Right atrium auricular region (tissue), 2 donors: ENCODE data around the gene TFDP2. TPM values are rescaled to one million over a fixed set of nuclear protein-coding genes. Genes with fewer than 3 reads are reported as not detected.

Experiments
- DNase-seq: peaks from one replicate; pipeline ENCODE4 v3.0.0-alpha.2; 2019; ENCODE audit warnings: low spot score
- H3K27ac ChIP-seq, 2 donors: fragments of 200-600 bp; sonication (generic); 1 replicate in 1 of 2; 2 replicates in 1 of 2; pipeline ENCODE4 v1.5.1; 2016 to 2019
- H3K27me3 ChIP-seq, 2 donors: fragments of 200-600 bp; sonication (generic); one replicate each; pipeline versions ENCODE4 v1.5.1 to v1.6.0; 2017 to 2019
- H3K36me3 ChIP-seq: fragments of 200-600 bp; sonication (generic); one replicate; pipeline ENCODE4 v1.5.1; 2016
- H3K4me1 ChIP-seq, 2 donors: fragments of 200-600 bp; sonication (generic); one replicate each; pipeline versions ENCODE4 v1.5.1 to v1.6.0; 2017 to 2019
- H3K4me3 ChIP-seq, 2 donors: fragments of 200-600 bp; sonication (generic); 1 replicate in 1 of 2; 2 replicates in 1 of 2; pipeline ENCODE4 v1.5.1; 2017 to 2019; ENCODE audit warnings: mild to moderate bottlenecking in 1 of 2, moderate library complexity in 1 of 2
- H3K9me3 ChIP-seq, 2 donors: fragments of 200-600 bp; sonication (generic); one replicate each; pipeline ENCODE4 v1.5.1; 2019
- CTCF ChIP-seq, 2 donors: fragments of 200-600 bp; sonication (generic); IDR thresholded peaks; one replicate each; pipeline ENCODE4 v1.5.1; 2019; ENCODE audit warnings: antibody characterized with exemption in 2 of 2
- total RNA-seq, 2 donors: library from RNA; depleted of rRNA; stranded (reverse); fragments of >200 nt; gene quantifications; one replicate each; pipeline ENCODE4 v1.1.0, GENCODE V29; 2016

Gene TFDP2
- total RNA-seq, 2 donors from 2014 or later: 30.2 to 59.3 TPM

DNA sequence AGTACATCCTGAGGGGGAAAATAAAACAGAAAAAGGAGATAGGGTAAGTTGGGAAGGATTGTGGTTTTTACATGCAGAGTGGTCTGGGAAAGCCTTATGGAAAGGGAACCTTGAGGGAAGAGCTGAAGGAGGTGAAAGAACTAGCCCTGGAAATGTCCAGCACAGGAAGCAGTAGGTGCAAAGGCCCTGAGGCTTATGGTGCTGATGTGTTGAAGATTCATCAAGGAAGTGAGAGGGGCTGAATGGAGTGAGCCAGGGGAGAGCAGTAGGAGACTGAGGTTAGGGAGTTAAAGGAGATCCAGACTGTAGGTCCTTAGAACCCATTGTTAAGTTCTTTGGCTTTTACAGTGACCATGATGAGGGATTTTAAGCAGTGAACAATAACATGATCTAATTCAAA lies 239.9 kb downstream of the TFDP2 start:
- Histone ChIP-seq H3K27ac (no peak overlapping the region), H3K4me3 (no peak overlapping the region), H3K9me3 (no peaks in the 10 kb centered on the region), H3K27me3 (no peaks in the 10 kb centered on the region), H3K36me3 (peaks cover 44% of the 10 kb centered on the region), H3K4me1 (no peaks in the 10 kb centered on the region)
- no peak for DNase-seq
- no peak for TF ChIP-seq CTCF (IDR thresholded peaks at IDR 0.05)

DNA sequence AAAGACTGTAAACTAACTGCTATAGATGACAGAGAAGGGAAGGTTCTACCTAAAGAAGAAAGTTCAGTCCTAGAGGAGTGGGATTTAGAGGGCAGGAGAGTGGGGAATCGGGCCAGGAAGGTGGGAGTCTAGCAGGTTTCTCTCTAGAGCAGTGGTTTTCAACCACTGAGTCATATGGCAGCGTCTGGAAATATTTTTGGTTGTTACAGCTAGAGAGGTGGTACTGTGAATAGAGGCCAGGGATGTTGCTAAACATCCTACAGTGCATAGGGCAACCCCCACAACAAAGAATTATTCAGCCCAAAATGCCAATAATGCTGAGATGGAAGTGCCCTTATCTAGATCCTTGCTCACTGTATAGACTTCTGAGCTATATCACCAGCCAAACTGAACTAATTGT lies 244.2 kb downstream of the TFDP2 start:
- Histone ChIP-seq H3K27me3 (no peaks in the 10 kb centered on the region), H3K36me3 (peaks cover 31% of the 10 kb centered on the region)
- no peak for DNase-seq

DNA sequence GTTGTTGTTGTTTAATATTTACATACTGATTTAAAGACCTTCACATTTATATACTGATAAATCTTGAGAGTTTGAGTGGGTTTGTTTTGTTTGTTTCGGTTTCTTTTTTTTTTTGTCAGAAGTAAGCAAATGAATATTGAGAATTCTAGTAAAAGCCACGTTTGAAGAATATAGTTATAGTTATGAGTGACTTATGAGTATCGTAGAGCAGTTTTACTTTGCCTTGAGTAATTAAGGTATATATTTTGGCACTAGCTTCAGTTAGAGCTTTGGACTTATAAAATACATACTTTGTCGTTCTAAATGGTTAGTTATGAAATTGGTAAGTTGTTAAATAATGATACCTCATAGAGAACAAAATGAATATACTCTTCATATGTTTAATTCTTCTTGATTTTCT lies 245.1 kb downstream of the TFDP2 start:
- DNase-seq: no peak
- H3K36me3 ChIP-seq: peaks cover 28% of the 10 kb centered on the region

More for the DNA sequence above, 244.2 kb downstream of the TFDP2 start:
- H3K27ac ChIP-seq: no peak overlapping the region
- H3K4me1 ChIP-seq: no peaks in the 10 kb centered on the region
- H3K4me3 ChIP-seq: no peak overlapping the region
- no peak for TF ChIP-seq CTCF (IDR thresholded peaks at IDR 0.05)
- no peaks in the 10 kb centered on the region for H3K9me3 ChIP-seq

GRCh38 chr3:141901914-141902313 lies 247.4 kb downstream of the TFDP2 start:
- H3K4me1 ChIP-seq: no peaks in the 10 kb centered on the region
- H3K27me3 ChIP-seq: no peaks in the 10 kb centered on the region
- H3K9me3 ChIP-seq: no peaks in the 10 kb centered on the region
- H3K36me3 ChIP-seq: peaks cover 9% of the 10 kb centered on the region
- H3K27ac ChIP-seq: no peak overlapping the region
- no peak overlapping the region for H3K4me3 ChIP-seq
- no peak for TF ChIP-seq CTCF (IDR thresholded peaks at IDR 0.05)
- DNase-seq: no peak

More for the DNA sequence above, 245.1 kb downstream of the TFDP2 start:
- Histone ChIP-seq H3K4me3 (no peak overlapping the region), H3K9me3 (no peaks in the 10 kb centered on the region), H3K27ac (no peak overlapping the region), H3K4me1 (no peaks in the 10 kb centered on the region), H3K27me3 (no peaks in the 10 kb centered on the region)
- TF ChIP-seq CTCF (IDR thresholded peaks at IDR 0.05): no peak

DNA sequence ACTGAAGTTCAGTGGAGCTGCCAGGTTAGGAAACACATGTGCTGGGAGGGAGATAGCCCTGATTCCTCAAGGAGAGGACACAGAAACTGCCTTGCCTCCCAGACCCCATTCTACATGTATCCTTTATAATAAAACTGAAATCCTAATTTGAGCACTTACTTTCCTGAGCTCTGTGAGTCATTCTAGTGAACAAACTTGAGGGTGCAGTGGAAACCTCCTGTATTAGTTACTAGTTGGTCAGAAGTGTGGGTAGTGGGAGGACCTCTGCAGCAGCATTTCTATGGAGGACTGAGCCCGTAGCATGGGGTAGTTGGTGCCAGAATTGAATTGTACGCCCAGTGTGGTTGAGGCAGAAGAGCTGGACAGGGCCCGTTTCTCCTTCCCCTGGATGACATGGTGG lies 249.0 kb downstream of the TFDP2 start:
- H3K4me1 ChIP-seq: no peaks in the 10 kb centered on the region
- no peaks in the 10 kb centered on the region for H3K9me3 ChIP-seq
- no peak overlapping the region for H3K4me3 ChIP-seq
- H3K27me3 ChIP-seq: no peaks in the 10 kb centered on the region
- TF ChIP-seq CTCF (IDR thresholded peaks at IDR 0.05): no peak
- no peak overlapping the region for H3K27ac ChIP-seq
- DNase-seq: no peak
- no peaks in the 10 kb centered on the region for H3K36me3 ChIP-seq

DNA sequence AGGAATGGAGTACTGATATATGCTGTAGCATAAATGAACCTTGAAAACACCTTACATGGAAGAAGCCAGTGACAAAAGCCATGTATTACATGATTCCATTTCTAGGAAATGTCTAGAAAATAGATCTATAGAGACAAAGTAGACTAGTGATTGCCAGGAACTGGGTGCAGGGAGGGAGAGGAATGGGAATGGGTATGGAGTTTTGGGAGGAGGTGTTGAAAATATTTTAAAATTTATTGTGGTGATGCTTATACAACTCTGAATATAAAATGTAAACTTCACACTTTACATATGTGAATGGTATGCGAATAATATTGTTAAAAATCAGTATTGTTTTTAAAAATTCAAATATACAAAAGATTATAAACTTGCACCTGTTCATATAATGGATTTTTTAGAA lies 250.4 kb downstream of the TFDP2 start:
- no peak overlapping the region for H3K27ac ChIP-seq
- H3K4me1 ChIP-seq: no peaks in the 10 kb centered on the region
- H3K9me3 ChIP-seq: no peaks in the 10 kb centered on the region
- DNase-seq: no peak
- H3K4me3 ChIP-seq: no peak overlapping the region
- H3K36me3 ChIP-seq: no peaks in the 10 kb centered on the region
- no peak for TF ChIP-seq CTCF (IDR thresholded peaks at IDR 0.05)
- H3K27me3 ChIP-seq: no peaks in the 10 kb centered on the region
